HG02973 (cell line): ENCODE measurements around the gene BCR.
A peak's percentile ranks its signal among the peaks of the same experiment; 100 is the strongest.
"Not testable (repeated sequence)": the region's sequence is repeated elsewhere in the genome, so short reads cannot be mapped to it uniquely, and the experiment has no call there.

Source experiments
- ATAC-seq: cut with Tn5 transposase; IDR thresholded peaks from one replicate; pipeline ENCODE4 v1.9.1; 2021; ENCODE audit warnings: moderate library complexity; ENCODE audit not compliant: unreplicated experiment

Gene BCR

GRCh38 chr22:23180301-23180892, at the start of gene BCR:
Gene BCR, plus strand, starts transcription at chr22:23180509. Its CDS starts 452 bp downstream, at chr22:23180961.
- ATAC-seq, result no peak

DNA sequence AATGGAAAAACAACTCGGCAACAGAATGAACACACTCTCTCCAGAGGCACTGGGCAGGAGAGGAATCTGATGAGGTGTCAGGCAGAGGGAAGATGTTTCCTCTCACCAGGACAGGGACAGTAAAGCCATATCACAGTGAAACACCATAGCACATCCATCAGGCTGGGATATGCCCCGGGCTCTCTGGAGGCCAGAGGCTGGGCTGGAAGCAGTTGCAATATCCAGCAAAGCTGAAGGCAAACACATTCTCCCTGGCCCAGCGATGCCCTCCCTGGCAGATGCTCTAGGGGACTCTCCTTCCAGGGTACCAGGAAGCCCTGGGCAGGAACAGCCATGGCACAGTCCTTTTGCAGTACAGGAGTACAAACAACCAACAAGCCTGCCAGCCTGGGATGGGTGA, 49.6 kb upstream of the BCR start:
- no peak for ATAC-seq

DNA sequence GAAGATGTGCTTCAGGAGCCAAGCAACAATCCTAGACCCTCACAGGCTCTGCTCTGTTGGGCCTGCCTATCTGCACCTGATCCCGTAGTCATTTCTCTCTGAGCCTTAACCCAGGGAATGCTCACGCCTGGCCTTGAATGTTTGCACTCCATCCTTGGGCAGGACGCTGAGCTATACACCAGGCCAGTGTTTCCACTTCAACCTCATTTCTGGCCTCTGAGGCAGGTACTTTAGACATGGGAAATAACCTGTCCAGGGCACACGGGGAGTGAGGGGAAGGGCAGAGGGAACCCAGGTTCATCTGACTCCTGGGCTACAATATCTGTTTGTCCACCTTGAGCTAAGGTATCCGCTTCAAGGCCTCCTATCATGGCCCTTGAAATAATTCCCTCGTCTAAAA, 48.4 kb upstream of the BCR start:
- ATAC-seq, result no peak

DNA sequence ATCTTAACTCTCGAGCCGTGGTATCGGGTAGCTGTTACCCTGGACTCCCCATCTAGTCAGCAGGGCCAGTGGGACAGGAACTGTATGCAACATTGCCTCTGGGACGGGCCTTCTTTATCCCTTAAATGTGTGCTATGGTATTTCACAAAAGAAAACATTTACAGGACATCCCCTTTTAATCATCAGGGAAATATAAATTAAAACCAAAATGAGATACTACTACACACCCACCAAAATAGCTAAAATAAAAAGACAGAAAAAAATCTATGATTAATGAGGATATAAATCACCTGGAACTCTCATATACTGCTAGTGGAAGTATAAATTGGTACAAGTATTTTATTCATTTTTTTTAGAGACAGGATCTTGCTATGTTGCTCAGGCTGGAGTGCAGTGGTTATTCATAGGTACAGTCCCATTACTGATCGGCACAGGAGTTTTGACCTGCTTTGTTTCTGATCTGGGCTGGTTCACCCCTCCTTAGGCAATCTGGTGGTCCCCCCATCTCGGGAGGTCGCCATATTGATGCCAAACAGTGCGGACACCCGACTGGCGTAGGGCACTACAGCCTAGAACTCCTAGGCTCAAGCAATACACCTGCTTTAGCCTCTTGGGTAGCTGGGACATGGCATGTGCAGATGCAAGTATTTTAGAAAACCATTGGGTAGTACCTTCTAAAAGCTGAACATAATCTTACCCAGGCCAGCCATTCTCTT, 47.8 kb upstream of the BCR start:
- ATAC-seq, result no peak

- ATAC-seq, result no peak
These were observed 46.4 kb upstream of the BCR start for GRCh38 chr22:23133922-23134321.

GRCh38 chr22:23136991-23137390, 43.3 kb upstream of the BCR start:
- not testable (repeated sequence) for ATAC-seq

GRCh38 chr22:23137468-23137867, 42.8 kb upstream of the BCR start:
- no peak for ATAC-seq

DNA sequence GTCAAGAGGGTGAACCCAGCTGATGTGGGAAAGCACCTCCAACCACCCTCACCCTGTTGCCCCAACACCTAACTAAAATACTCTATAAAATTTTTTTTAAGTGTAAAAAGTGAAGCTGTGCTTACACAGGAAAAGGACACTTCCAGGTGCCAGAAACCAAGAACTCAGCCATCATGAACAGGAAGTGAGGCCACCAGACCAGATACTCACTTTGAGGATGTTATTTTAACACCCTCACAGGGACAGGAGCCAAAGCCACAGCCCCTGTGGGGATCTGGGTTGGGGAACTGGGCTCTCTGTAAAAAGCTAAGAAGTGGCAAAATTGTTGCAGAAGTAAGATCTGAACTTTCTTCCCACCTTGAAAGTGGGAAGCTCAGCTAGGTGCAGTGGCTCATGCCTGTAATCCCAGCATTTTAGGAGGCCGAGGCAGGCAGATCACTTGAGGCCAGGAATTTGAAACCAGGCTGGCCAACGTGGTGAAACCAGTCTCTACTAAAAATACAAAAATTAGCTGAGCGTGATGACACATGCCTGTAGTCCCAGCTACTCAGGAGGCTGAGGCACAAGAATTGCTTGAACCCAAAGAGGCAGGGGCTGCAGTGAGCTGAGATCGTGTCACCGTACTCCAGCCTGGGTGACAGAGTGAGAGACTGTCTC, 42.3 kb upstream of the BCR start:
- ATAC-seq, result no peak

- no peak for ATAC-seq
These were observed 41.5 kb upstream of the BCR start for GRCh38 chr22:23138584-23139435.

DNA sequence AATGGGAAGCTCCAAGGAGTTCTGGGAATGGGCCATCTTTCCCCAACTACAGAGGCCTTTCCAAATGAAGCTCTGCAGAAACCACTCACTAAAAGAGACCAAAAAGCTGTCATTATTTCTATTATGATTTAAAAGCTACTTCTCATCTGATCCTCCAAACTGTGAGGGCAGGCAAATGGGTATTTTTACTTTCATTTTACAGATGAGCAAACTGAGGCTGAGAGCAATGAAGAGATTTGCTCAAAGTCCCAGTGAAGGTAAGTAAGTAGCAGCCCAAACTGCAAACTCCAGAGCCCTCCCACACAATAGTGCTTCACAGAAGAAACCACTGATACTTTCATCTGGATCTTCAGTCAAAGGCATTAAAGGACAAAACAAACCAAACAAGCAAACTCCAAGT, 39.9 kb upstream of the BCR start:
- no peak for ATAC-seq

DNA sequence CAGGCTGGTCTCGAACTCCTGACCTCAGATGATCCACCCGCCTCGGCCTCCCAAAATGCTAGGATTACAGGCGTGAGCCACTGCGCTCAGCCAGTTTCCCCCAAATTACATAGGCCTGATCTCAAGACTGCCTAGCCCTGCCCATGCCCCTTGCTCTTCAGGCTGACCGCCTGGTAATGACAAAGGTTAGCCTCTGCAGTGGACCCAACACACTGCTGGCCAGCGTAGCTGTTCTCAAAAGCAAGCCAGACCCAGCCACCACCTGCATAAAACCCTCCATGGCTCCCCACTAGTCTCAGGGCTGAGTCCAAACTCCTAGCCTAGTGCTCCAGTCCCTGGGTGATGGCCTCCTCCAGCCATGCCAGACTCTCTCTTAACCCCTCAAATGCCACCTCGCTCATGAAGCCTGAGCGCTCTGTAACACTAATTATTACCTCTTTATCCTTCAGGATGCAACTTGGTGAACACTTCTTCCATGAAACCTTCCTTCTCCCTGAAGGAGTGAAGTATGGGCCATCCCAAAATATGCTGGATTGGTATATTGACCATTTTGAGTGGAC, 37.7 kb upstream of the BCR start:
- no peak for ATAC-seq

- no peak for ATAC-seq
These were observed 37.2 kb upstream of the BCR start for GRCh38 chr22:23143119-23143518.

- no peak for ATAC-seq
These were observed 35.9 kb upstream of the BCR start for GRCh38 chr22:23144432-23144831.

DNA sequence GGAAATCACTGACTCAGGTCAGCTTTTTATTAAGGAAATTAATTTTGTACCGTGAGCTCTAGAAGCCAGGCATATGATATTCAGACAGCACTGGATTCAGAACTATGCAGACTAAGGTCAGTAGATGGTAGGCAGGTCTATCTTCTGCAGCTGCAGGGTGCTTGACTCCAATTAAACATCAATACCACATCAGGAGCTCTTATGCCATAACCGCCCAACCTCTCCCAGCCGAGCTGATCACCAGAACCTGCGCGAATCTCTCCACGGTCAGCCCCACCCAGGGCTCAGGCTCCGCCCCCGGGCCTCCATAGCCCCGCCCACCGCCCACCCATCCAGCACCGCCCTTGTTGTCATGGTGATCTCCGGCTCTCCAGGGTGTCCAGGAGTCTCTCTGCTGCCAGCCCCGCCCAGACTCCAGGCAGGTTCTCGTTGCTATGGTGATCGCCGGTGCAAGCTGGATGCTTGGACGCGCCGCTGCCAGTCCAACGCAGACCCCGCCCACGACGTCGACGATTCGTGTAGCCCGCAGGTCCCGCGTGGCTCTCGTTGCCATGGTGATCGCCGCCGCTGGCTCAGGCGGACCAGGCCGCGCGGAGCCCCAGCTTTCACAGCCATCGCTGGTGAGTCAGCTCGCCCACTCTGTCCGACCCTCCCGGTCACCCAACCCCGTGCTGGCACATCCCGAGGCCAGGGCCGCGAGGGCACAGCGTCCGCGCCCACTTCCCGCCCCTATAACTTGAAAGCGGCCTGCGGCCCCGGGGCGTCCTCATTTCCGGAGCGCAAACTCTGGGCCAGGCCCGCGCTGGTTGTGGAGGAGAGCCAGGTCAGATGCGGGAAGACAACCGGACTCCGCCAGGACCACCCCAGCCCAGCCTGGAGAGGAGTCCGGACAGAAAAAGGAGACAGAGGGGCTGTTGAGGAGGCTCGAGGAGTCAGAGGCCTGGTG, 35.1 kb upstream of the BCR start, which contains the start of gene RAB36:
Gene RAB36 (plus strand): TSS at position 546 of the 946 bp plus-strand sequence. CDS start 1,140 bp downstream, outside the sequence.
- peak; percentile 35 for ATAC-seq

GRCh38 chr22:23145878-23146470, 34.3 kb upstream of the BCR start:
- ATAC-seq, result no peak

- no peak for ATAC-seq
These were observed 33.7 kb upstream of the BCR start for GRCh38 chr22:23146478-23147205.

- ATAC-seq, result no peak
These were observed 32.5 kb upstream of the BCR start for GRCh38 chr22:23147617-23148387.

- no peak for ATAC-seq
These were observed 30.5 kb upstream of the BCR start for GRCh38 chr22:23149743-23150238.
